Central memory CD8-positive, alpha-beta T cell (primary cell): Measurements from ENCODE around the gene HORMAD2.
A peak's percentile ranks its signal among the peaks of the same experiment; 100 is the strongest.
"Not testable (repeated sequence)": the region's sequence is repeated elsewhere in the genome, so short reads cannot be mapped to it uniquely, and the experiment has no call there.

ENCODE experiments used
- ATAC-seq: fragments of 150-1000 bp; cut with Tn5 transposase; replicated peaks from 2 replicates; pipeline ENCODE4 v1.10.0; 2022; ENCODE audit warnings: mild to moderate bottlenecking, moderate FRiP score, moderate number of reproducible peaks; ENCODE audit not compliant: poor library complexity, severe bottlenecking; ENCODE audit errors: extremely low read depth
- DNase-seq, 2 donors: peaks; one replicate each; pipeline ENCODE4 v3.0.0; 2021; ENCODE audit warnings: low spot score in 2 of 2
- H3K27ac Mint-ChIP-seq: one replicate; pipeline ENCODE4 v1.8.0; 2022; ENCODE audit warnings: low read depth, mild to moderate bottlenecking, moderate library complexity, mixed read lengths
- H3K27me3 Mint-ChIP-seq: one replicate; pipeline ENCODE4 v1.8.0; 2022; ENCODE audit warnings: mixed read lengths
- H3K36me3 Mint-ChIP-seq: one replicate; pipeline ENCODE4 v1.8.0; 2022; ENCODE audit warnings: mild to moderate bottlenecking, moderate library complexity, mixed read lengths; ENCODE audit not compliant: insufficient read depth
- H3K4me1 Mint-ChIP-seq: one replicate; pipeline ENCODE4 v1.8.0; 2022; ENCODE audit warnings: mixed read lengths
- H3K4me3 Mint-ChIP-seq: one replicate; pipeline ENCODE4 v1.8.0; 2022; ENCODE audit warnings: mild to moderate bottlenecking, moderate library complexity, mixed read lengths
- H3K9me3 Mint-ChIP-seq: one replicate; pipeline ENCODE4 v1.8.0; 2022; ENCODE audit warnings: mixed read lengths

Gene HORMAD2

GRCh38 chr22:30044881-30045493 lies 35.3 kb upstream of the HORMAD2 start:
- ATAC-seq (no peak), DNase-seq (no peak)
- H3K4me3 Mint-ChIP-seq: no peak overlapping the region
- H3K36me3 Mint-ChIP-seq: peaks cover 7% of the 10 kb centered on the region
- no peaks in the 10 kb centered on the region for H3K9me3 Mint-ChIP-seq
- H3K27me3 Mint-ChIP-seq: peaks cover 19% of the 10 kb centered on the region
- peaks cover 16% of the 10 kb centered on the region for H3K4me1 Mint-ChIP-seq
- no peak overlapping the region for H3K27ac Mint-ChIP-seq

DNA sequence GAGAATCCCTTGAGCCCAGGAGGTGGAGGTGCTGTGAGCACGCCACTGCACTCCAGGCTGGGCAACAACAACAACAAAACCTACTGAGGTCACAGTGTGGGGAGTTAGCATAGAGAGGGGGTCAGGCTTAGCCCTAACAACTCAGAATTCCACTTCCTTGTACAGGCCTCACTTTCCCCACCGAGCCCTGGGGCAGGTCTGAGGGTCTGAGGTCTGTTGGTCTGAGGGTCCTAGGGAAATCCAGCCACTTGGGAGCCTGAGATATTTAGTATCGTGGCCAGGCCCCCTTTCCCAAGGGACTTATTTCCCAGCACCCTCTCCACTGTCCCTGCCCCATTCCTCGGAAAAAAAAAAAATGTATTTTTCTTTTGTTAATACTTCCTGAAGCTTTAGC lies 34.8 kb upstream of the HORMAD2 start:
- Mint-ChIP-seq H3K4me3 (no peak overlapping the region), H3K27ac (no peak overlapping the region), H3K9me3 (no peaks in the 10 kb centered on the region), H3K27me3 (peaks cover 19% of the 10 kb centered on the region), H3K4me1 (peaks cover 16% of the 10 kb centered on the region), H3K36me3 (peaks cover 7% of the 10 kb centered on the region)
- DNase-seq (no peak), ATAC-seq (no peak)

GRCh38 chr22:30045901-30046715 lies 34.2 kb upstream of the HORMAD2 start:
- ATAC-seq (no peak), DNase-seq (no peak)
- Mint-ChIP-seq H3K9me3 (no peaks in the 10 kb centered on the region), H3K27me3 (peaks cover 19% of the 10 kb centered on the region), H3K4me3 (no peak overlapping the region), H3K27ac (no peak overlapping the region), H3K36me3 (peaks cover 5% of the 10 kb centered on the region), H3K4me1 (peaks cover 16% of the 10 kb centered on the region)

DNA sequence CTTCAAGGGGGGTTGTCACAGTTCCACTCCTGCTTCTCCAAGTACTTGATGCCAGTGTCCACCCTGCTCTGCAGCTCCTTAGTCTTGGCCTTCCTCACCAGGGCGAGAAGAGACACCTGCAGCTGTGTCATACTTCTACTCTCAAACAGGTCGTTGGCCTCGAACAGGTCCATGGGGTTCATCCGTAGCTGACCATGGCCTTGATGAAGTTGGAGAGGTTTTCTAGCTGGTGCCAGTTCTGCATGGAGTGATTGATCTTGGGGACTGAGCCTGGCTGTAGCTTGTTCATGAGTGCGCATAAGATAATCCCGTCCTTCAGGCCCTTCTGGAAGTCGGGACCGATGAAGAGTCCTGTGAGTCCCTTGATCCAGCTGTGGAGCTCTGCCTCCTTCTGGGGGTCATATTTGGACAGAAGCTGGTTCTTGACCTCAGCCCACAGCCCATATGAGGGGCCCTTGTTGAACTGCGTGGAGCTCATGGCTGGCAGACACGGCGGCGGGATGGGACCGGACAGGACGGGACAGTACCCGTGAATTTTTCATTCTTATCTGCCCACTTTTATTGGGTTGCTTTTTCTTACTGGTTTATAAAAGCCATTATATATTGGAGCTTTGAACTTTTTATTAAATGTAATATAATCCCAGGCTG lies 33.4 kb upstream of the HORMAD2 start:
- H3K27ac Mint-ChIP-seq: no peak overlapping the region
- no peak overlapping the region for H3K4me3 Mint-ChIP-seq
- DNase-seq (no peak), ATAC-seq (no peak)
- peaks cover 14% of the 10 kb centered on the region for H3K27me3 Mint-ChIP-seq
- peaks cover 5% of the 10 kb centered on the region for H3K36me3 Mint-ChIP-seq
- no peaks in the 10 kb centered on the region for H3K9me3 Mint-ChIP-seq
- H3K4me1 Mint-ChIP-seq: peaks cover 16% of the 10 kb centered on the region

DNA sequence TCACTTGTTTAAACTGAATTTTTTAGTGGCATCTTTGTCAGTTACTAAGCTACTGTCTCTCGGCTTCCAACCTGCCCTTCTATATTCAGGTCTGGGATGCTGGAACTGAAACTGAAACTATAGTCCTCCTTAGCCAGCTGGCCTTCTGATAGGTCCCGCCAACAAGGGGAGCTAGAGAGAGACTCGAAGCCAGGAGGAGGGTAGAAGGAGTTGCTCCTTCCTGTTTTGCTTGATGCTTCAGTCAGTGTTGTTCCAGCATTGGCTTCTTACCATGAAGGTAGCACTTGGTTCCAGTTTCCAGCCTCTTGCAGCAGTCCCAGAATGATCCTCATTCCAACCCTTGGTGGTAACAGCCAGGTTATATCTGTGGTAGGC lies 32.9 kb upstream of the HORMAD2 start:
- ATAC-seq (peak; percentile 86), DNase-seq (no peak)
- H3K36me3 Mint-ChIP-seq: peaks cover 2% of the 10 kb centered on the region

GRCh38 chr22:30048681-30049080 lies 31.6 kb upstream of the HORMAD2 start:
- DNase-seq (no peak), ATAC-seq (no peak)
- peaks cover 2% of the 10 kb centered on the region for H3K36me3 Mint-ChIP-seq
- no peak overlapping the region for H3K27ac Mint-ChIP-seq
- peaks cover 16% of the 10 kb centered on the region for H3K4me1 Mint-ChIP-seq
- no peaks in the 10 kb centered on the region for H3K9me3 Mint-ChIP-seq
- H3K27me3 Mint-ChIP-seq: no peaks in the 10 kb centered on the region
- H3K4me3 Mint-ChIP-seq: no peak overlapping the region

More for the DNA sequence above, 32.9 kb upstream of the HORMAD2 start:
- H3K9me3 Mint-ChIP-seq: no peaks in the 10 kb centered on the region
- H3K4me3 Mint-ChIP-seq: no peak overlapping the region
- peaks cover 16% of the 10 kb centered on the region for H3K4me1 Mint-ChIP-seq
- H3K27me3 Mint-ChIP-seq: peaks cover 9% of the 10 kb centered on the region
- no peak overlapping the region for H3K27ac Mint-ChIP-seq

GRCh38 chr22:30054067-30054763 lies 26.0 kb upstream of the HORMAD2 start:
- H3K4me3 Mint-ChIP-seq: no peak overlapping the region
- no peak for DNase-seq
- peaks cover 6% of the 10 kb centered on the region for H3K9me3 Mint-ChIP-seq
- no peak overlapping the region for H3K27ac Mint-ChIP-seq
- ATAC-seq: no peak
- peaks cover 4% of the 10 kb centered on the region for H3K36me3 Mint-ChIP-seq
- peaks cover 21% of the 10 kb centered on the region for H3K27me3 Mint-ChIP-seq
- H3K4me1 Mint-ChIP-seq: no peaks in the 10 kb centered on the region

GRCh38 chr22:30054764-30055069 lies 25.5 kb upstream of the HORMAD2 start:
- peaks cover 4% of the 10 kb centered on the region for H3K36me3 Mint-ChIP-seq
- no peak for DNase-seq

DNA sequence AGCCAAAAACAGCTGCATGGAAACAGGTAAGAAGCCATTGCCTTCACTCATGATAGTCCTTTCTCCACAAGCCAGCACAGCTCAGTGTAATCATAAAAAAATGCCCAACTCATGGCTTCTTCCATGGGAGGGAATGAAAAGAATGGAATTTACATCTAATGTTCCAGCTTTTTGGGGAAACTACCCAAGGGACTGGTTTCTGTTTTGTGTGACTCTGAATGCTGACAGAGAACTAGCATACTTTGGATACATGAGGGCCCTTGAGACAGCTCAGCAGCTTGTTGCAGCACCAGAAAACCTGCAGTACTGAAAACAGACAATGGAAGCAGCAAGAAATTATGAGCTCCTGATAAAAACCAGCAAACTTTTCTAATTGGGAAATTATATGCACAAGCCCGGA lies 24.2 kb upstream of the HORMAD2 start:
- no peak overlapping the region for H3K27ac Mint-ChIP-seq
- no peak overlapping the region for H3K4me3 Mint-ChIP-seq
- peaks cover 4% of the 10 kb centered on the region for H3K36me3 Mint-ChIP-seq
- peaks cover 6% of the 10 kb centered on the region for H3K9me3 Mint-ChIP-seq
- DNase-seq (no peak), ATAC-seq (no peak)
- no peaks in the 10 kb centered on the region for H3K4me1 Mint-ChIP-seq
- H3K27me3 Mint-ChIP-seq: peaks cover 24% of the 10 kb centered on the region

More at GRCh38 chr22:30054764-30055069, 25.5 kb upstream of the HORMAD2 start:
- Mint-ChIP-seq H3K4me3 (no peak overlapping the region), H3K27me3 (peaks cover 24% of the 10 kb centered on the region), H3K9me3 (peaks cover 6% of the 10 kb centered on the region), H3K27ac (no peak overlapping the region), H3K4me1 (no peaks in the 10 kb centered on the region)
- no peak for ATAC-seq

- DNase-seq (no peak), ATAC-seq (no peak)
- Mint-ChIP-seq H3K4me3 (no peak overlapping the region), H3K36me3 (peaks cover 4% of the 10 kb centered on the region), H3K4me1 (no peaks in the 10 kb centered on the region), H3K27me3 (peaks cover 25% of the 10 kb centered on the region), H3K9me3 (peaks cover 6% of the 10 kb centered on the region), H3K27ac (no peak overlapping the region)
These were observed 22.9 kb upstream of the HORMAD2 start for GRCh38 chr22:30057375-30057774.

GRCh38 chr22:30059346-30060020 lies 20.8 kb upstream of the HORMAD2 start:
- not testable (repeated sequence) for H3K4me3 Mint-ChIP-seq, H3K4me1 Mint-ChIP-seq, DNase-seq, H3K27ac Mint-ChIP-seq, H3K36me3 Mint-ChIP-seq, ATAC-seq
- Mint-ChIP-seq H3K27me3 (peaks cover 43% of the 10 kb centered on the region), H3K9me3 (peaks cover 15% of the 10 kb centered on the region)

GRCh38 chr22:30061094-30061493 lies 19.2 kb upstream of the HORMAD2 start:
- not testable (repeated sequence) for H3K36me3 Mint-ChIP-seq, ATAC-seq, DNase-seq, H3K4me1 Mint-ChIP-seq, H3K4me3 Mint-ChIP-seq, H3K27ac Mint-ChIP-seq
- Mint-ChIP-seq H3K27me3 (peaks cover 50% of the 10 kb centered on the region), H3K9me3 (peaks cover 17% of the 10 kb centered on the region)
